Common myeloid progenitor, CD34-positive (primary cell): ENCODE results near the gene PDSS1.
A peak's percentile ranks its signal among the peaks of the same experiment; 100 is the strongest.
"Not testable (repeated sequence)": the region's sequence is repeated elsewhere in the genome, so short reads cannot be mapped to it uniquely, and the experiment has no call there.

Experiments
- CTCF ChIA-PET: fragments of 350-600 bp; sonication (Branson Sonifier 250); formaldehyde crosslinking; loops from one replicate; lab custom pipeline; 2021; ENCODE audit warnings: antibody characterized with exemption; lab: Charles Lee
- POLR2A ChIA-PET: fragments of 350-600 bp; sonication (Branson Sonifier 250); formaldehyde crosslinking; loops from one replicate; lab custom pipeline; 2021; ENCODE audit warnings: antibody characterized with exemption; lab: Charles Lee
- DNase-seq, 3 donors: peaks; one replicate each; pipeline versions ENCODE4 v3.0.0 to v3.0.0-alpha.2; 2013
- H3K27ac ChIP-seq, 2 experiments: 1 replicate in 1 of 2; 2 replicates in 1 of 2; pipeline ENCODE4 v1.7.0; 2013; ENCODE audit warnings: inconsistent platforms in 2 of 2, low read length in 2 of 2, mild to moderate bottlenecking in 2 of 2, low read depth in 1 of 2, moderate library complexity in 1 of 2; ENCODE audit not compliant: severe bottlenecking in 2 of 2, insufficient read depth in 1 of 2, poor library complexity in 1 of 2
- H3K27me3 ChIP-seq, 5 experiments: replicated peaks in 2 of 5; 1 replicate in 3 of 5; 2 replicates in 2 of 5; pipeline versions ENCODE4 v1.6.1 to v1.7.0; 2013; ENCODE audit warnings: low read length in 4 of 5, mild to moderate bottlenecking in 2 of 5, moderate library complexity in 2 of 5, inconsistent platforms in 1 of 5; ENCODE audit not compliant: insufficient read depth in 5 of 5, control insufficient read depth in 4 of 5
- H3K36me3 ChIP-seq, 4 experiments: 1 replicate in 2 of 4; 2 replicates in 2 of 4; pipeline versions ENCODE4 v1.6.1 to v1.7.0; 2013; ENCODE audit warnings: low read length in 3 of 4, control low read depth in 1 of 4, mild to moderate bottlenecking in 1 of 4; ENCODE audit not compliant: control insufficient read depth in 4 of 4, insufficient read depth in 4 of 4
- H3K4me1 ChIP-seq, 4 experiments: 1 replicate in 3 of 4; 2 replicates in 1 of 4; pipeline versions ENCODE4 v1.6.1 to v1.7.1; 2013; ENCODE audit warnings: low read length in 3 of 4, mild to moderate bottlenecking in 3 of 4, control low read depth in 1 of 4, inconsistent platforms in 1 of 4, moderate library complexity in 1 of 4; ENCODE audit not compliant: control insufficient read depth in 4 of 4, insufficient read depth in 4 of 4; ENCODE audit errors: control extremely low read depth in 1 of 4
- H3K4me3 ChIP-seq, 7 experiments: 1 replicate in 4 of 7; 2 replicates in 3 of 7; pipeline versions ENCODE4 v1.5.1 to v1.7.0; 2013; ENCODE audit warnings: mild to moderate bottlenecking in 7 of 7, low read length in 6 of 7, moderate library complexity in 6 of 7, inconsistent platforms in 2 of 7, low read depth in 2 of 7, control low read depth in 1 of 7; ENCODE audit not compliant: insufficient read depth in 4 of 7, control insufficient read depth in 1 of 7; ENCODE audit errors: extremely low read depth in 1 of 7
- H3K9me3 ChIP-seq, 5 experiments: 1 replicate in 4 of 5; 2 replicates in 1 of 5; pipeline versions ENCODE4 v1.6.1 to v1.7.1; 2013; ENCODE audit warnings: low read length in 4 of 5, mild to moderate bottlenecking in 2 of 5, inconsistent platforms in 1 of 5, low read depth in 1 of 5, moderate library complexity in 1 of 5; ENCODE audit not compliant: control insufficient read depth in 4 of 5, insufficient read depth in 2 of 5; ENCODE audit errors: control extremely low read depth in 1 of 5
- WGBS: methylation state at CpG from one replicate; pipeline ENCODE4 v1.1.5; 2013; ENCODE audit not compliant: insufficient coverage; 5-methylcytosine and 5-hydroxymethylcytosine counted together

Gene PDSS1

GRCh38 chr10:26685441-26685840, 12.1 kb upstream of the PDSS1 start:
- Histone ChIP-seq H3K9me3 (no peaks in the 10 kb centered on the region), H3K36me3 (no peaks in the 10 kb centered on the region), H3K27ac (no peak overlapping the region), H3K4me1 (no peaks in the 10 kb centered on the region), H3K27me3 (peaks cover 0 to 6% (median 0%) of the 10 kb centered on the region in 5 experiments), H3K4me3 (no peak overlapping the region)
- no peak for DNase-seq
- ChIA-PET CTCF (interaction anchor here (1.1 to 2.0 kb wide), 2 partner anchors 11 to 205 kb away, joined by 3 to 9 read pairs; no protein-coding TSS in a partner anchor), POLR2A (no interaction called here)
- no CpG with 5 or more reads among the region's 3 CpGs for WGBS

DNA sequence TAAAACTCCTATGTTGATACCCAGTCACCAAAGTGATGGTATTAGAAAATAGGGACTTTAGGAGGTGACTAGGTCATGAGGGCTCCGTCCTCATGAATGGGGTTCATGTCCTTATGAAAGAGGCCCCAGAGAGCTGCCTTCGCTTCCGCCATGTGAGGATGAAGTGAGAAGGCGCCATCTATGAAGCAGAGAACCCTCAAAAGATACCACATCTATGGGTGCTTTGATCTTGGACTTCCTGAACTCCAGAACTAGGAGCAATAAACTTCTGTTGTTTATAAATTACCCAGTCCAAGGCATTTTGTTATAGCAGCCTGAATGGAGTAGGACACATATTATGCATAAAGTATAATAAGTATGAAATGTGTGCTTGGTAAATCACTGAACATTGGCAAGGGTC, 8.1 kb upstream of the PDSS1 start:
- H3K4me1 ChIP-seq = no peaks in the 10 kb centered on the region
- no peak overlapping the region for H3K4me3 ChIP-seq
- WGBS = 97% methylated on average over 4 of the region's 4 CpGs
- H3K9me3 ChIP-seq = no peaks in the 10 kb centered on the region
- peaks cover 0 to 13% (median 2%) of the 10 kb centered on the region in 5 experiments for H3K27me3 ChIP-seq
- no peak overlapping the region for H3K27ac ChIP-seq
- CTCF ChIA-PET = no interaction called here
- no peak for DNase-seq
- POLR2A ChIA-PET = no interaction called here
- no peaks in the 10 kb centered on the region for H3K36me3 ChIP-seq

- no peaks in the 10 kb centered on the region for H3K9me3 ChIP-seq
- DNase-seq = peak in 2 of 3 donors; percentile 7 to 18
- no peaks in the 10 kb centered on the region for H3K4me1 ChIP-seq
- 65% methylated on average over 4 of the region's 6 CpGs for WGBS
- CTCF ChIA-PET = no interaction called here
- H3K36me3 ChIP-seq = no peaks in the 10 kb centered on the region
- no peak overlapping the region for H3K27ac ChIP-seq
- H3K27me3 ChIP-seq = peaks cover 0 to 13% (median 2%) of the 10 kb centered on the region in 5 experiments
- POLR2A ChIA-PET = no interaction called here
- no peak overlapping the region for H3K4me3 ChIP-seq
Observed at GRCh38 chr10:26690731-26691475, 6.6 kb upstream of the PDSS1 start.

GRCh38 chr10:26694536-26694935, 3.0 kb upstream of the PDSS1 start:
- H3K4me3 ChIP-seq, H3K9me3 ChIP-seq, CTCF ChIA-PET, POLR2A ChIA-PET, DNase-seq, H3K36me3 ChIP-seq, H3K27ac ChIP-seq: not testable (repeated sequence)
- 100% methylated on average over 3 of the region's 4 CpGs for WGBS
- Histone ChIP-seq H3K4me1 (peaks cover 6 to 20% (median 14%) of the 10 kb centered on the region in 4 experiments), H3K27me3 (peaks cover 0 to 11% (median 2%) of the 10 kb centered on the region in 5 experiments)

DNA sequence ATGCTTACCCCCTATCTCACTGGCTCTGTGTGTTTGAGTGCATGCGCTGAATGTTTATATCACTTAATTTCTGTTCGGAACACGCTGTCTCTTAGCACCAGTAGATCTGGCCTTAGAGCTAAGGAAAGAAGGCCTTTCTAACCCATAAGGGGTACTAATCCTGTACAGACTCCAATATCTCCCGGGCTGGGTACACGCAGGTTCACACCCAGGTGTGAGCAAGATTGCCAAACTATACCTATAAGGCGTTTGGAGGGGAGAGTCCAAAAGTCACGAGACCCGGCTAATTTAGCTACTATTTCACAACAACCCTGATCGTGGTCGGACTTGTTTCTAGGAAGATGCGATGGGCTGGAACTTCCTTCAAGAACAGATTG, 727 bp upstream of the PDSS1 start:
- Histone ChIP-seq H3K27ac (peak overlapping the region in 1 of 2 experiments; percentile 76), H3K9me3 (no peaks in the 10 kb centered on the region), H3K4me3 (peak overlapping the region; percentile 75 to 99 (median 88)), H3K27me3 (peaks cover 0 to 8% (median 0%) of the 10 kb centered on the region in 5 experiments), H3K4me1 (peaks cover 6 to 20% (median 14%) of the 10 kb centered on the region in 4 experiments), H3K36me3 (peaks cover 0 to 4% (median 0%) of the 10 kb centered on the region in 4 experiments)
- 23% methylated on average over 11 of the region's 11 CpGs for WGBS
- ChIA-PET POLR2A (interaction anchor here (0.9 kb wide), 1 partner anchor 10 kb away, joined by 3 read pairs; no protein-coding TSS in a partner anchor), CTCF (interaction anchor here (0.9 to 2.0 kb wide), 2 partner anchors 14 to 29 kb away, joined by 3 to 4 read pairs; no protein-coding TSS in a partner anchor)
- DNase-seq = no peak

GRCh38 chr10:26697922-26698608, 564 bp downstream of the PDSS1 start:
- Histone ChIP-seq H3K9me3 (no peaks in the 10 kb centered on the region), H3K27me3 (peaks cover 0 to 8% (median 0%) of the 10 kb centered on the region in 5 experiments), H3K36me3 (peaks cover 0 to 12% (median 0%) of the 10 kb centered on the region in 4 experiments), H3K27ac (peak overlapping the region in 1 of 2 experiments; percentile 76), H3K4me1 (peaks cover 6 to 20% (median 14%) of the 10 kb centered on the region in 4 experiments), H3K4me3 (peak overlapping the region; percentile 75 to 99 (median 88))
- ChIA-PET POLR2A (no interaction called here), CTCF (no interaction called here)
- 2% methylated on average over 35 of the region's 42 CpGs for WGBS
- no peak for DNase-seq
